ENCODE measurements around the gene MACROH2A1.
A peak's percentile ranks its signal among the peaks of the same experiment; 100 is the strongest.

MACROH2A1 gene

DNA sequence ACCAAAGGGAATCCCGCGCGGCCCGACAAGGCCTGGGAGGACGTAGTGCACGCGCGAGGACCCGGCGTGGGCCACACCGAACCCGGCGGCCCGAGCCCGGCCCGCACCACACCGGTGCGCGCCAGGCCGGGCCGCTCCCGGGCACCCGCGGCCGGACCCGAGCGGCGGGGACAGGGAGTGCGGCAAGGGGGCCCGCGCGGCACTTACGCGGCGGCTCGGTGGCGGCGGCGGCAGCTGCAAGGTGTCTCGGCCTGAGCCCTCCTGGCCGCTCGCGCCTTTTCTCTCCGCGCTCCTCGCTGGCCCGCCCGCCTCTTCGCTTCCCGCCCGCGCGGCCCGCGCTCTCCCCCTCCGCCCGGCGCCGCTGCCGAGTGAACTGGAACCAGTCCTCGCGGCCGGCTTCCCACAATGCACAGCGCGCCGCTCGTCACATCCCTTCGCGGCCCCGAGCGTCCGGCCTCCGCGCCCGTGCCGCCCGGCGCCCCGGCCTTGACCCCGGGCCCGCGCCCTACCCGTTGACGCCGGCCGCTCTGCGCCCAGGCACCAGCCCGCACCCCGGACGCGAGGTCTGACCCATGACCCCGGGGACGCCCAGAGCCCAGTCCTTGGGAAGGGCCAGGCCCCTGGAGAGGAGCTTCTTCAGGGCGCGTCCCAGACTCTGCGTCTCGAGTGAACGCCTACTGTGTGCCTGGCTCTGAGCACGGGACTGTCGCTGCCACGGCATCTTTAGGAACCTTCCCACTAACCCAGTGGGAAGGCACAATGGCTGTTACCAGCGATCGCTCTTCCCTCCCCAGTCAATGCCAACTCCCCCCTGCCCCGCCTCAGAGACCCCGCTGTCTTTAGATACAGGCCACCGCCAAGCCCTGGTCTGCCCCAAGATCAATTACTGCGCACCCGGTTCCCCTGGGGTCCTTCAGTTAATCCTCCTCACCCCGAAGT lies at the start of gene MACROH2A1:
Gene MACROH2A1 (minus strand): TSS at position 377 of the 939 bp plus-strand sequence. CDS start 10,138 bp downstream, outside the sequence.
- DNase-seq (ENCODE audit: low read depth in 2 of 2): peak; percentile 70 to 77

DNA sequence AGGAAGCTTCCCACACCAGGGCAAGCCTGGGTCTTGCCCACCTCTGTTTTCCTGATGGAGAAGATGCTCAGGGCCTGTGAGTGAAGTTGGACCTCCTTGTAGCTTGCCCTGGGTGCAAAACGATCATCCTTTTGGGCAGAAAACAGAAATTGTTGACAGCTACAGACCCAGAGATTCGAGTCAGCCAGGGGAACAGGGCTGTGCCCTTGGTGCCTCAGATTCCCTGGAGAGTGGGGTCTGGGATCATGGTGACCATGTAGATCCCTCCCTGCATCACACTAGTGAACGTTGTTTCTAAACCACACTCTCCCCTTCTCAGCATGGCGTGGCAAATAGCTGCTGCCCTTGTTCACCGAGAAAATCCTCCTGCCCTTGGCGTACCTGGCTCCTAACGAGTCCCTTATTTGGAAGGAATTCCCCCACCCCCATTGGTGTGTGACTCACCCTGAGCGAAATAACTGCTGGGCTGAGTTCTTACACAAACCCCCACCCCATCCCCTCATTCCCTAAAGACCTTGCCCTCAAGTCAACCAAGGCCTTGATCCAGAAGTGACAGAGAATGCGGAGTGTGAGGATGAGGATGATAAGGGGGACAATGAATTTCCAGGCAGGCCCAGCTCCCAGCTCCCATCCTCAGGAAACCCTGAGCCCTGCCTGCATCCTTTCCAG lies 49.2 kb upstream of the MACROH2A1 start:
- DNase-seq (ENCODE audit: low read depth in 2 of 2): no peak

DNA sequence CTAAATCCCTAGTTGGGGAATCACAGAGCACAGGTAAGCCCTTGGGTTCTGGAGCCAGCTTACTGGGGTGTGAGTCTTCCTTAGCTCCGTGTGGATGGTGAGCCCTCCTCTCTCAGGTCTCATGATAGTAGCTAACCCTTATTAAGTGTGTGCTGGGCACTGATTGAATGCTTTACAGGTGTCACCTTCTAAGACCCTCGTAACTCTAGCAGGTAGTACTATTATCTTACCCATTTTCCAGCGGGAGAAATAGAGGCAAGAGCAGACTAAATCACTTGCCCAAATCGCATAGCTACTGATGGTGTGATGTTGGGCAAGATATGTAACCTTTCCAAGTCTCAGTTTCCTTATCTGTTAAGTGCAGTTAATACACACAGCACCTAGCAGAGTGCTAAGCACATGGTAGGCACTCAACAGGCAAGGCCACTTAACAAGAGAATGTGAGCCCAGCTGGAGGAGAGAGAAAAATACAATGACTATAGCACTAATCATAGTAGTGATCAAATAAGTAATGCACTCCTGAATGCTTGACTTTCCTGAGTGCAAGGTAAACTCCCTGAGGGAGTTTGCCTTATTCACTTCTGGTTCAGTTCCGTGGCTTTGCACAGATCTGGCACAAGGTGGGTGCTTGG lies 48.4 kb upstream of the MACROH2A1 start, which contains the start of gene DCANP1:
Gene DCANP1 (minus strand): TSS at position 51 of the 632 bp plus-strand sequence. CDS start 240 bp downstream, outside the sequence.
- DNase-seq (ENCODE audit: low read depth in 2 of 2): no peak

DNA sequence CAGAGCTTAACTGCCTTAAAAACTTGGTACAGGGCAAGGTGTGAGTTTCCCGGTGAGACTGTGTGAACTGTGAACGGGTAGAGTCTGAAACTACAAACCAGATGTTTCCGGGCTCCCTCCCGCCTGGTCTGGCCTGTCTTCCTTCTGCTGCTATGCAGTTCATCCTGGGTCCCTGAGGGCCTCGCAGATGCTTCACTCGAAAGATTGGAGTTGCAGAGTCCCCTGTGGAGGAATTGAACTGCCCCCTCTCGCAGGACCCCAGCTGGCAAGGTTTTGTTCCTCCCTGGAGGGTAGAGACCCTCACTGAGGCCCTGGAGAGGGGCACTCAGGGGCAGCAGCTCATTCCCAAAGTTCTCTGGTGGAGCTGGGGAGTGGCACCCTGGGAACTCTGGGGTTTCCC lies 47.6 kb upstream of the MACROH2A1 start:
- DNase-seq (ENCODE audit: low read depth in 2 of 2): no peak

DNA sequence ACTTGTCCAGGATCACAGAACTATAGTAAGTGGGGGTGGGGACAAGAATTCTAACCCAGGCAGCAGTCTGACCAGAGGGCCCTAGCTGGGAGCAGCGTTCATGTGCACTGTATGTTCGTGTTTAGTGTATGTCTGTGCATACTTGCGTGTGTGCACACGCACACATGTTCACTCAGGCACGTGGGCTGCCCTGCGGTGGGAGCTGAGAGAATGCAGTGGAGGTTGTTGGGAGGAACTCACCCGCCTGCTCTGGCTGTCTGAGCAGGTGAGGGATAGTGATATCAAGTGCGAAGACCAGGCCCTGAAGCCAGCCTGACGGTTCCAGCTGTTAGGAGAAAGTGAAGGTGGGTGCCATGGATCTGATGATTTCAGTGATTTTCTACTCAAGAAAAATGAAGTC lies 47.2 kb upstream of the MACROH2A1 start:
- no peak for DNase-seq (ENCODE audit: low read depth in 2 of 2)

DNA sequence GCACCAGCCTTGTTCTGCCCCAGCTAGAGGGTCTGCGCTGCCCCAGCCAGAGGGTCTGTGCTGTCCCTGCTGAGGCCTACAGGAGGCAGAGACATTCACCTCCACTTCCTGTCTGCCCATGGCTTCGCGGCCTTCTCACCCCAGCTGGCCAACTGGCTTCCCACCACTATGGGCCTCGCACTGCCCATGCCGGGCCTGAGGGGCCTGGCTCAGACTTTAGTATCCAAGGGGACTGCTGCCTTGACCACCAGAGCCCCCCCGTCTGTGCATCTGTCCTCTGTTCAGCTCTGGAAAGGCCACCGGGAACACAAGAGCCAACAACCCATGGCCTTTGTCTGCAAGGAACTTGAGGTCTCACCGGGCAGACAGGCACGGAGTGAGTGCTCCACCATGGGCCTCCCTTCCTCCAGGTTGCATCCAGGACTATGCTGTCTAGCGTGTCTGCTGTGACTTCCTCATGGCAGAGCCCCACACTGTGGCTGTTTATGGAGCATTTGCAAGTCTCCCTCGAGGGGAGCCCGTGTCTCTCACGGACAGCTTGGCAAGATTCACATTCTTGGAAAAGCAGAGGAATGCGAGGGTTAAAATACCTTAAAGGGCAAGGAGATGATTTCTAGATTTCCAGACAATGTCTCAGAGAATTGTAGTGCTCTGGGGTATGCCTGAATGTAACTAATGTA lies 46.4 kb upstream of the MACROH2A1 start:
- DNase-seq (ENCODE audit: low read depth in 2 of 2): no peak

DNA sequence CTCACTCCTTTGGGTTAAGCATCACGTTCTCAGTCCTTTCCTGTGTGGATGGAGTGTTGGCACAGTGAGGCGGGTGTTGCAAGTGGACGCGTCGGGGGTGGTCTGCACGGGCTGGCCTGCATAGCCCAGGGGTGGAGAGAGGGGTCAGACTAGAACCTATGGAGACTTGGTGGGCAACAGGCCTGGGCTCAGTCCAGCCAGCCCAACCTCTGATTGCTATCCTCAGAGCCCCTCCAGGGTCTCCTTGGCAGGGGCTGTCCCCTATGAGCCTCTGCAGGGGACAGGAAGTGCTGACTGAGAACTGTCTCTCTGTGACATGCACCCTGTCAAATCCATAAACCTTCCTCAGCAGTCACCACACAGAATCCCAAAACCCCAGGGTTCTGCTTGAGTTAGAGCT lies 45.9 kb upstream of the MACROH2A1 start:
- no peak for DNase-seq (ENCODE audit: low read depth in 2 of 2)

DNA sequence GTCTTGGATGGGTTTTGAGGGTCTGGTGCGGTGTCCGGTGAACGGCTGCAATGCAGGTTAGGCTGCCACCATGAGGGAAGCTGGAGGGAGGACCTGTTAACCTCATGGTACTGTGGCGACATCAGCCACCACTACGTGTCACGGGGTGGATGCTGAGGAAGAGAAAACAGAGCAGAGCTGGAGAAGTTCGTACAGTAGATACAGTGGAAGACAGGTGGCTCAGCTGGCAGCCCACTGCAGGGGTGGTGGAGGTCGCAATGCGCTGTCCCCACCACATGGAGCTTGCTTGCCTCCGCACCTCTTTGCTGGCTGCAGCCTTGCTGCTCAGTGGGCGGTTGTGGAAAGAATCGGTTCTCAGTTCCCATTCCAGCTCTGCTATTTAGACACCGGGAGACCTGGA lies 45.3 kb upstream of the MACROH2A1 start:
- DNase-seq (ENCODE audit: low read depth in 2 of 2): no peak

DNA sequence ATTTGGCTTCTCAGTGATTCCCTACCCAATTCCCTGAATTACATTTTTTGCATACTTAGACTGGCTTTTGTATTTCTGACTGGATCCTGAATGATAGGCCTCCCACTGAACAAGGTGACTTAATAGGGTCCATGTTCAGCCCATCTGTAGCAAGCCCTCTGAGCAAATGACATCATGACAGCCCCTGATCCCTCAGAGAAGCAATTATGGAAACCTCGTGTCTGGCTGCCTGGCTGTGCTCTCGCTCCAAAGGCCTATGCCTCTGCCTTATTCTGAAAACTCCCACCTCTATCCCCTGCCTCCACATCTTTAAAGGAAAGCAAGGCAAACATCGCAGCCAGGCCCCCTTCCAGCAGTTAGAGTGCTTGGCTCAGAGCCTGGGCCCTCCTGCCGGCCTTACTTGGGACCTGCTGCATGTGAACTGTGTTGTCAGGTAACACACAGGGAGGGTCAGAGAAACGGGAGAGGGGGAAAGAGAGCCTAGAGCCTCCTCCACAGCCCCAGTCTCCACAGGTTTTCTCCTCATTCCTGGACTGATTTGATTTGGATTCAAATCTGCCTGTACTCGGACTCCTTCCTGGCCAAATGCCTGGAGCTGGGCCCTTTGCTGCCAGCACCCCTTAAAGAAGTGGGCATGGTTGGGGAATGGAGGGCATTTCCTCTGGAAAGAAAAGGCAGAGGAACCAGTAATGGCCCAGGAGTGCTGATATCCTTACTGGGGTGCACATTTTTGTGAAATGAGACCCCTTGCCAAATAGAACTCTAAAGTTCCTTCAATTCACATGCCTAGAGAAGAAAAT lies 44.3 kb upstream of the MACROH2A1 start:
- no peak for DNase-seq (ENCODE audit: low read depth in 2 of 2)

DNA sequence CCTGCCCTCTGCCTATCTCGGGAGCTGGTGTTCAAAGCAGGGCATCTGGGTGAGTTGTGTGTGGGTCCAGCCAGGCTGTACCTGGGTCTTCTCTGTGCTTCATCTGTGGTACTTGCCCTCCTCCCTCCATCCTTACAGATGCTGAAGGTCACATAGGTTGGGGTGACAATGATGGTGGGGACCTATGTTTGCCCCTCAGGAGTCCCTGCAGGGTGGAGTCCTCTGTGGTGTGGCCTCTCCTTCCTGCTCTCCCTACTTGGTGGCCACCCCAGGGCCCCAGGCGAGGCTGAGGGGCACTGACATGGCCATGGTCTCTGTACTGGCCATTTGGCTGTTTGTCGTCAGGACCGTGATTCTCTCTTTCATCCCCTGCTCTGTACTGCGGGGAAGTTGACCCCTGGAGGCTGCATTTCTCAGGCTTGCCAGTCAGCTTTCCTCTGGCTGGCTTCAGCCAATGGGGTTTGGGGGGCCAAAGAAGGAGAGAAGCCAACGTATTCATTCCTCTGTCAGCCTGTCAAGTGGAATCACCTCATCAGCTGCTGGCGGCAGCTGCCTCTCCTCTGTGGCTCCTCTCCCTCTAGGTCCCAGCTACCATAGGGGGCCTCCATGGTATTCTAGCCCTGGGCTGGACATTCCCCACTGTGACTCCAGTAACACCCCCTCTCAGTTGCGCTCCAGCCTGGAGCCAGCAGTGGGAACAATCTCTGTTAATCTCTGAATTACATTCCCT lies 43.6 kb upstream of the MACROH2A1 start:
- no peak for DNase-seq (ENCODE audit: low read depth in 2 of 2)

DNA sequence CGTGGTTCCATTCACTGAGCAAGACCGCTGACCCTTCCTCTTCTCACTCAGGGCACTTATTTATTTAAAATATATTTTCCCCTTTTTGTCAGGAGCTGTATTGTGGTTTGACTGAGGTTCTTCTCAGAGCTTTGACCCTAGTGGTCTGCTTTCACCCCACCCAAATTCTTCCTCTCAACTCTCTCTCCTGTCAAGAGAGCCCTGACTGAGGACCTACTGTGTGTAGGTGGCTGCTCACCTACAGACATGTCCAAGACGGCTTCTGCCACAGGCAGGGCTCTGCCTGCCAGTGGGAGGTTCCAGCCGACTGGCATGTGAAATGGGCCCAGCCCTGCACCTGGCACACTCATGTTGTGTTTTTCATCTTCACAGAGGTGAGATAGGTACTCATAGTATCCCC lies 42.9 kb upstream of the MACROH2A1 start:
- no peak for DNase-seq (ENCODE audit: low read depth in 2 of 2)

DNA sequence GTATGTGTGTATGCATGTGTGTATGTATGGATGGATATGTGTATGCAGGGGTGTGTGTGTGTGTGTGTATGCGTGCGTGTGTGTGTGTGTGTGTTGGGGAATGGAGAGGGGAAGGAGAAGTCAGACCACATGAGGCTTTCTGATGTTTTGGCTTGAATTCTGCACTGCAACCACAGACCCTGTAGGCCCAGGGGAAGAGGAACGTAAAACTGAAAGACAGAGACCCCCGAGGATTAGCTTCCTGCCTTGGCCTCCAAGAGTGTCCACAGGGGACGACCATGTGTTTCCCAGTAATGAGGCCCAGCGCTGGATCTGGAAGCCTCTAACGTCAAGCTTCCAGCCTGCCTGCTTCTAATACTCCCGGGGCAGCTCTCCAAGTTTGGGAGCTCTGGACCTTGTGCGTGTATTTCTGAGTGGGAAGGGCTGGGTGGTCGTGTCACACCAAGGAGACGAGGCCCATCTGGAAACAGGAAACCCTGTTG lies 42.4 kb upstream of the MACROH2A1 start:
- no peak for DNase-seq (ENCODE audit: low read depth in 2 of 2)

DNA sequence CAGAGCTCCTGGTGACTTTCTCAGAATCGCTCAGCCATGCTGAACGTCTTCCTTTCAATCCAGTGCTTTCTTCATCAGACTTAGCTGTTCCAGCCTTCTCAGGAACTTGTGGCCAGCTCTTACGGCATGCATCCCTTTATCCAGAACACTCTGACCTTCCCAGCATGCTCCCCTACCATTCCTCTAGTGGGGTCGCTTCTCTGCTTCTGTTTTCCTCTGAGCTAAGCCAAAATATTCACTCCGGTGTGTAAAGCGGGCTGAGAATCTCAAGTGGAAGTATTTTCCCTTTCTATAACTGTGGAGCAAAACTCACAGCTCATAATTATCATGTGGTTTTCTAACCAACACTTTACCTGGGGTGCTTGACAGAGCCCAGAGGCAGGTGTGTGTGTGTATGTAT lies 41.9 kb upstream of the MACROH2A1 start:
- DNase-seq (ENCODE audit: low read depth in 2 of 2): no peak

DNA sequence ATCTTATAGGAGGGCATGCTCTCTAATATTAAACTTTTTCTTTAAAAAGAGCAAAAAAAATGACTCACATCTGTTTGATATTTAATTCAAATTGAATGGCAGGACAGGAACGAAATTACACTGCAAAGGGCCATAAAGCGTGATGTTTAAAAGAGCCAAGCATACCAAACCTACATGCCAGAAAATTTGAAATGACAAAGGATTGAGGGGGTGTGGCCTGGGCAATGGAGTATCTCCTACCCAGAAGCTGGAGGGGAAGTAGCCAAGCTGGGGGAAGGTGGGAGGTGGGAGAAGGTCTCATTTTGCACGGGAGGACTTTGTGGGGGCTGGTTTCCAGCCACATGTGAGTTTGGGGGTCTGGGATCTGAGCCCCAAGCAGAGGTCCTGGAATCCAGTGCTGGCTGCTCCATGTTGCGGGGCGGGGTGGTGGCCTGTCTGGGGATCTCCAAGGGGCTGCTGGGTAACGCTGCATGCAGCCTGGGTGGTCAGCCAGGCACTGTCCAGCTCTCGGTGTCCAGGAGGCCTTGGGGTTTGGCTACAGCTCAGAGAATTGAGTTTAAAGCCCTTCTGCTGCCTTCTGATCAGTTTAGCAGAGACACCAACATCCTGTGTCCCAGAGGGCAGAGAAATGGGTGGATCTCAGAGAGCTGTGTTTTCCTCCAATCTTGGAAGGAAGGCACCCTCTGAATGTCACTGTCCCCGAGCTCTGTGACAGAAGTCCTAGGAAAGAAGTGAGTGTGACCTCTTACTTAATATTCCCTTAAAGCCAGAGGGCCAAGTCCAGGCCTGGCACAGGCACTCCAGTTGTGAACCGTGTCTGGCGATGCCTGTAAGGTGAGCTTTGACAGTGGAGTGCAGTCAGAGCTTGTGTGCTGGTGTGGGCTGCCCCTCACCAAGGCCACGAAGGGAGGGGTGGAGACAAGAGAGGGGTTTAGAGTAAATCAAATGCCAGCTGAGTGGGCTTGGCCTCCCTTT lies 40.5 kb upstream of the MACROH2A1 start:
- DNase-seq (ENCODE audit: low read depth in 2 of 2): no peak

DNA sequence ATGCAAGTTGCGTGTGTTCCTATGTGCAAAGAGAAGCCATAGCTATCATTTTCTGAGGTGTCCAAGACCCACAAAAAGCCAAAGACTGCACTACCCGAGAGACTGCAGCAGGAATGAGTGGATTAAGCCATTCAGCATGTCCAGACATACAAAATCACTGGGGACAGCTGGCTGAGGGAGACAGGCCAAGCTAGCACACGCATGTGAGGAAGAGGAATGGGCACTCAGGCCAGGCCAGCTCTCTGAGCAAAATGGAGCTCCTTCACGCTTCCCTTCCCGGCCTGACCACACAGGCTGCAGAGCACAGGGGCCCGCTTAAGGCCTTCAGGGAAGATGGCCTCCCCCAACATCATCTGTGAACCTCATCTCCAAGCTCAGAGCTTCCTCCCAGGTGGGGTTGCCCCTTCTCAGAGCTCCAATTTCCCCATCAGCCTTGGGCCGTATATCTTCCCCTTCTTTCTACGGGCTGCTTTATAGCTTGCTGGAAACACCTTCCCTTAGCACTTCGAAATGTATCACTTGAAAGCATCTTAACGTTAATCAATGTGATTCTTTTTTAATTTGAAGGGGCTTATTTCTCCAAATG lies 39.7 kb upstream of the MACROH2A1 start:
- DNase-seq (ENCODE audit: low read depth in 2 of 2): no peak

DNA sequence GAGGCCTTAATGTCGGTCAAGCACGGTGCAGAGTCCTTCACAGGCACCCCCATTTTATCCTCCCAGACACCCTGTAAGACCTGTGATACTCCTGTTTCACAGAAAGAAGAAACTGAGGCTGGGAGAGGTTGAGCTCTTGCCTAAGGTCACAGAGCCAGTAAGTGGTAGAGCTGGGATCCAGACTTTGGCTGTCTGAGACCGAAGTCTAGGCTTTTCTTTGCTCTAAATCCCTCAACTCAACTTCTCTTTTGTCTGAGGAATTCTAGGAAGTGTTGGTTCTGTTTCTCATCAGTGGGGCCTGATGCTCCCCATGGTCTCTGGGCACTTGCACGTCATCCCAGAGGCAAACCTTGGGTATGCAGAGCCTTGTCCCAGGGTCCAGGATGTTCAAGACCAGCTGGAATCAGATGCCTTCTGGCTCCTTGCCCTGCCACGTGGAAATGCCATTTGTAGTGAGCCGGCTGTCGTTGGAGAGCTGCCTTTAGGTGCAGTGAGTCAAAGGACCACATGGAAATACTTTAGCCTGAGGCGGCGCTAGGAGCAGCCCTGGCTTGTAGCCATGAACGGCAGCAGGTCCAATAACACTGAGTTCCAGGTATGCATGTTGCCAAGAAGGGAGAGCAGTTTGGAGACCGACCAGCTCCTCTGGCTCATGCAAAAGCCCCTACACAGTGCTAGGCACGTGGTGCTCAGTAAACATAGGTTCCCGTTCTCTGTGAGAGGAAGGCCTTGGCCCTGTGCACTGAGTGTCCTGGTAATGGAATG lies 38.9 kb upstream of the MACROH2A1 start:
- no peak for DNase-seq (ENCODE audit: low read depth in 2 of 2)

DNA sequence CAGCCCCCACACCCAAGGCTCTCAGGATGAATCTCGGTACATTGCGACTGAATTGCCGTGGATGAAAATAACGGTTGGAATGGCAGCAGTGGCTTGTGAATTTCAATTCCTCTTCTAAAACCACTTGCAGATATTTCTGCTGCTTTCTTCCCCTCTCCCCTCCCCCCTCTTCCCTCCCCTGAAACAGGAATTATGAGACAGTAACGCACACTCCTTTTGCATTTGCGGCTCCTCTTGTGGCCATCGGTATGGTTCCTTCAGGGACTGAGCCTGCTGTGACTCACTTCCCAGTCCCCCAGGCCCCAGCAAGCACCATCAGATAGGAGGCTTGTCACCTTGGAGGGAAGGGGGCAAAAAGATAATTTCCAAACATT lies 38.4 kb upstream of the MACROH2A1 start:
- no peak for DNase-seq (ENCODE audit: low read depth in 2 of 2)

DNA sequence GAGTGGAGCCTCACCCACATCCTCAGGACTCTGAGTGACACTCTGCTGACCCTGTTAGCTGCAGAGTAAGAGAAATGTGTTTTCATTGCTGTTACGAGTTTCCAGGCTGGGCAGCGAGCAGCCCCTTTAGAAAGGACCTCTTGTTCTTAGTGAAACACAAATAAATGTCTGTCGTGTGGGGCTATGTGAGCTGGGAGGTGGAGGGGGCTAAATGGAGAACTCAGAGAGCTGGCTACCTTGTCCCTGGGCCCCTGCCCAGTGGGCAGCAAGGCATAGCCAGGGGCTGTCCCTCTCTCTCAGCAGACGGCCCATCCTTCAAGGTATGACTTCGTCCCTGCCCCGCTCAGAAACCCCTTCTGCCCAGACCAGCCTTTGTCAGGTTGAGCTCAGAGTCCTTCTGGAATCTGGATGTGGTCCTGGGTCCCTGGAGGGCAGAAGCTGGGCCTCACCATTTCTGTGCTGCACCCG lies 38.0 kb upstream of the MACROH2A1 start:
- no peak for DNase-seq (ENCODE audit: low read depth in 2 of 2)

Data from stimulated activated CD4-positive, alpha-beta T cell treated with anti-CD3 and anti-CD28 coated beads, Interleukin-12 subunit alpha, Interleukin-12 subunit beta, amount 100 ng/mL, for 24 hours (primary cell).